Renal cortex interstitium (tissue), 11 donors: ENCODE results near the gene BAHCC1. TPM values are rescaled to one million over a fixed set of nuclear protein-coding genes. Genes with fewer than 3 reads are reported as not detected.

Experiments
- DNase-seq, 11 donors: peaks; one replicate each; pipeline ENCODE4 v3.0.0-alpha.2; 2013; ENCODE audit warnings: low read depth in 9 of 11, low spot score in 4 of 11; ENCODE audit errors: extremely low read depth in 1 of 11
- polyA plus RNA-seq, 3 donors: library from polyadenylated mRNA; unstranded; fragments of 120-200 nt; gene quantifications; one replicate each; pipeline ENCODE4 v1.2.1, GENCODE V29; 2013; ENCODE audit not compliant: insufficient read length in 3 of 3

Gene BAHCC1
- polyA plus RNA-seq, 3 donors: 15.9 to 29.7 (median 29.3) TPM

- DNase-seq: no peak
These were observed 7.3 kb downstream of the BAHCC1 start for GRCh38 chr17:81402530-81402941.

DNA sequence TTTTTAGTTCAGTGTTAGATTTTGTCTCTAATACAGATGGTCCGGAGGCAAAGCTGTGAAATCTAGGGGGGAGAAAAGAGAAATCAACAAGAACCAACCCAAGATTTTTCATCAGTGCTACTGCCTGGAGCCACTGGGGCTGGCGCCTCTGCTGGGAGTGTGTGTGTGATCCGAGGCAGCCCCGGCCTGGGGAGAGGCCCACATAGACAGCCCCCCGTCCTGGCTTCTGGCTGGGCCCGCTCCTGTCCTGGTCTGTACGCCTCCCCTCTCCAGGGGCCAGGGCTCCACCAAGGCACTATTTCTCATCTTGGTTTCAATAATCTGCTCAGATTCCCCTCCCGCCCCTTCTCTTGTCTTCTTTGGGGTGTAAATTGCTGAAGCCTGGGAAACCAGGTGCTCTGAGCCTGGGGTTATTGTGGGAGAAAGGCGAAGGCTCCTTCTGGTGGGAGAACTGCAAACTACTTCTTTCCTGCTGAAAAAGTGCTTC, 7.8 kb downstream of the BAHCC1 start:
- DNase-seq: no peak

DNA sequence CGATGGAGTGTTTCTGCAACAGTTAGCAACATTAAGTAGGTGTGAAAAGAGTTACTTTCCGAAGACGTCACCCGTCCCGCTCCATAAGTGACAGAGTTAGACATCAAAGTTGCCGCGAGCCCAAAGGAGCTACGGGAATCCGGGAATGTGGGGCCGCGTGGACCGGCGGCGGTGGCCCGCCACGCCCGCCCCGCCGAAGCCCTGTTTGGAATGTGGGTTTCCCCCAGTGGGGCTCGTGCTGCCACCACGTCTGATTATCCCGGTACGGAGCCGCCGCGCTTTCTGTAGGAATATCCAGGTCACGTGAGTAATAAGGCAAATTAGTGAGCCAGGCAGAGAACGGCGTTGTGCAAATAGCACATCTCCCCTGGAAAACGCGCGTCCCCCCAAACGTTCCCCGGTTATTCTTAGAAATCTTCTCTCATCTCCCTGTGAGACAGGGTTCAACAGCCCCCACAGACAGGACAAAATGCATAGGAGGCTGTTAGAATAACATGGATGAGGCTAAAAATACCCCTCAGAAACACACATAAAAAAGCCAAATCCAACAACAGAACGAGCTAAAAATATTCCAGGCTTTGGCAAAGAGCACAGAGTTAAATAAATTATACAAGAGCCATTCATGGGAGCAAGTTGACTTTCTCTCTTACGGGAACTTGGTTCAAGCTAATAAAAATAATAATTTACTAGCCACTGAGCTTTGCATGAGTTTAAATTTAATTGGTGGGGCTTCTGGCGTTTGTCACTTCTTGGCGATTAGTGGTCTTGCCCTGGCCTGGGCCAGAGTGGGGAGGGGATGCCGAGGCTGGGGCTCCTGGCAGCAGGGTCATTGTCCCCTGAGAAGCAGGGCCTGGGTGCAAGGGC, 8.6 kb downstream of the BAHCC1 start:
- no peak for DNase-seq

DNA sequence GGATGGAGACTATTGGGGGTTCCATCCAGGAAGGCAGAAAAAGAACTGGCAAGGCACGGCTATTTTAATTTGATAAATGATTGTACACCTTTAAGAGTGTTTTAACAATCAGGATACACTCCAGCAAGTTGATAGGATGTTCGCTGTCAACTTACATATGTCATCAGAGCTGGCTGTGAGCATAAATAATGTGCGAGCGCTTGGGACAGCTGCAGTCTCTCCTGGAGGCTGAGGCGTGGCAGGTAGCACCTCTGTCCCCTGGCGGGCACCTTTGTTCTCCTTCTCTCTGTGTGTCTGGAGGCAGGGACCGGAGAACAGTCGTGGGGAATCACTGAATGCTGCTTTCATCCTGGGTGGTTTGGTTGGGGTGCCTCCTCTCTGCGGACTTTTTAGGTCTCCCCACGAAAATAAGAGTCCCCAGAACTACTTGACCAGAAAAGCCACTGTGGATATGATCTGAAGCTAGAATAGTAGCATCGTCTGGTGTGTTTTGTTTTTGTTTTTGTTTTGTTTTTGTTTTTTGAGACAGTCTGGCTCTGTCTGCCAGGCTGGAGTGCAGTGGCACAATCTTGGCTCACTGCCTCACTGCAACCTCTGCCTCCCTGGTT, 9.4 kb downstream of the BAHCC1 start:
- no peak for DNase-seq

- DNase-seq: no peak
These were observed 10.2 kb downstream of the BAHCC1 start for GRCh38 chr17:81405411-81405872.

- DNase-seq: no peak
These were observed 11.1 kb downstream of the BAHCC1 start for GRCh38 chr17:81406117-81406953.

- no peak for DNase-seq
These were observed 12.8 kb downstream of the BAHCC1 start for GRCh38 chr17:81408049-81408448.

DNA sequence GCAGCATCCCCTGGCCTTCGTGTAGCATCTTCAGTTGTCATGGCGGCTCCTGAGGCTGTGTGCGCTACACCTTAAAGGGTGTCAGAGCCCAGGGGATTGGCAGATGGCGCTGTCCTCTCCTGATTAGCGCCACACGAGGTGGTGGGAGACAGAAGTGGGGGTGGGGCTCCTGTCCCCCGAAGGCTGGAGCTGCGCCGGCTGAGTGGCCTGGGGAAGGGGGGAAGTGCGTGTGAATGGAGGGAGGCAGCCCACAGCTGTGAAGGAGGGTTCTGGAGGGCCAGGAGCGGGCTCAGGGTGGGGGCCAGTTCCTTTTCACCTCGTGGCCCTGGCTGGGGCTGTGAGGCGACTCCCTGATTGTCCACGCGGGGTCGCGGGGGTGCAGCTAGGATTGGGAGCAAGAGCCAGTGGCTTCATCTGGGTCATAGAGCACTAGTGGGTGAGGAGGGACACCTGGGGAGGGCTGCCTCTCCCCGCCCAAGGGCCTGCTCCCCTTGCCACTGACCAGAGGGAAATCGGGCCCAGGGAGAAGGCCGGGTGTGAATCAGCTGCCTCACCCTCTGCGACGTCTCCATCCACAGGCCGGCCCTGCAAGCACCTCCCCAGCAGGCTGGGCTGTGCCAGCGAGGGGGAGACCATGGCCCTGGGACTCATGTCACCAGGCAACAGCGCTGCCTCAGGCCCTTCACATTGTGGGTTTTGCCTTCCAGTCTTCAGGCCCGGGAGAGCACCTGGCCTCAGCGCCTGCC, 14.1 kb downstream of the BAHCC1 start:
- DNase-seq: no peak

GRCh38 chr17:81410852-81411251, 15.6 kb downstream of the BAHCC1 start:
- DNase-seq: no peak

DNA sequence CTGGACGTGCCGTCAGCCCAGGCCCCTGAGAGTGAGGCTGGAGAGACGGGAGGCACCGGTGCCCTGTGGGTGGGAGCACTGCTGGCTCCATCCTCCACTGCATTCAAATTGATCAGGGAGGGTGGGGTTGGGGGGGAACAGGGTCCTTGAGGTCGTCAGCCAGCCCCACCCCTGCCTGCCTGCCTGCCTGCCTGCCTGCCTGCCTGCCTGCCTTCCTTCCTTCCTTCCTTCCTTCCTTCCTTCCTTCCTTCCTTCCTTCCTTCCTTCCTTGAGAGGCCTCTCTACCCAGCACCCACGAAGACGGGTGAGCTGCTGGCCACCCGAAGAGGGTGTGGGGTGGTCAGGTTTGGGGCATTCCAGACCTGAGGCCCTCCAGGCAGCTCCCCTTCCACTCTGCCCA, 16.0 kb downstream of the BAHCC1 start:
- no peak for DNase-seq

DNA sequence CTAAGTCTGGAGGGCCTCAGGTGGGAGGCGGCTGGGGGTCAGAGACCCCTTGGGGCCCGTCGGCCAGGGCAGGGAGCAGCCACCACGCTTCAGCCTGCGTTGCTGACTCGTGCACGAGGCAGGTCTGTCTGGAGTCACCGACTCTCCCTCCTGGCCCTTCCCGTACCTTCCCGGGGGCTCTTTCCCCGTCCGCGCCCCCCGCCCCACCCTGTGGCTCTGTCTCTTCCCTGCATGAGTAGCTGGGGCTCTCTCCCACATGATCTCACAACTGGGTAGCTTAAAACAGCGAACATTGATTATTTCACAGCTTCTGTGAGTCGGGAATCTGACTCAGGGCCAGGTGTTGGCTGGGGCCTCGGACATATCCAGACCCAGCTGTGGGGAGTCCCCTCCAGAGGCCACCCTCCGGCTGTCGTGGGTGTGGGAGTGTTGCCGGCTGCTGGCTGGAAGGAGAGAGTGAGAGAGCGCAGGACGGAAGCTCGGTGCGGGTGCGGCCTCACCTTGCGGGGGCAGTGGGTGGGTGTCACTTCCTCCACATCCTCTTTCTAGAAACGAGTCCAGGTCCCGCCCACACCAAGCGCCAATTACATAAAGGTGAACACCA, 17.3 kb downstream of the BAHCC1 start:
- no peak for DNase-seq

DNA sequence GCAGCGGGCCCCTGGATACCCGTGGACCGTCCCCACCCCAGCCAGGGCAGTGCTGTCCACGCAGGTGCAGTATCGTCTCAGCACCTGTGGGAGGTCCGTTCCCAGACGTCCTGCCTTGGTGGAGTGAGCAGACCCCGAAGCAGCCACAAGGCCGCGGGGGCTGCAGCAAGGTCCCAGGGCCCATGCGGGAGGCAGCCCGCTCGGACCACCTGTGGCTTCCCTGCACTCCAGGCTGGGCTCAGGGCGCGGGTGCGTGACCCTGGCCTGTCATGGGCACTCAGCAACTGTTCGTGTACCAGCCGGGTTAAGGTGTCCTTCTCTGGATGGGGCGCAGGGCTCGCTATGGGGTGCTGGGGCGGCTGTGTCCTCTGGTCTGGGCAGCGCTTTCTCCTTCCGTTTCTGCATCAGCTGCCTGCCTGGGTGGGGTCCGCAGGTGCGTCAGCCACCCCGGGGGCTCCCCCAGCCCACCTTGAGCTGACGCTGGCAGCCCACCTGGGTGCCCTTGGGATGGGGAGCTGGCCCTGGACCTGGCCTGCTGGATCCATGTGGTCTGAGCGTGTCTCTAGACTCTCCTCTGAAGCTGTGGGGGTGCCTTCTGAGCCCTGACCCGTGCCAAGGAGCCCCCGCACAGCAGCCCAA, 18.4 kb downstream of the BAHCC1 start:
- no peak for DNase-seq

GRCh38 chr17:81414756-81415516, 19.7 kb downstream of the BAHCC1 start:
- no peak for DNase-seq

- no peak for DNase-seq
These were observed 20.4 kb downstream of the BAHCC1 start for GRCh38 chr17:81415681-81416080.

DNA sequence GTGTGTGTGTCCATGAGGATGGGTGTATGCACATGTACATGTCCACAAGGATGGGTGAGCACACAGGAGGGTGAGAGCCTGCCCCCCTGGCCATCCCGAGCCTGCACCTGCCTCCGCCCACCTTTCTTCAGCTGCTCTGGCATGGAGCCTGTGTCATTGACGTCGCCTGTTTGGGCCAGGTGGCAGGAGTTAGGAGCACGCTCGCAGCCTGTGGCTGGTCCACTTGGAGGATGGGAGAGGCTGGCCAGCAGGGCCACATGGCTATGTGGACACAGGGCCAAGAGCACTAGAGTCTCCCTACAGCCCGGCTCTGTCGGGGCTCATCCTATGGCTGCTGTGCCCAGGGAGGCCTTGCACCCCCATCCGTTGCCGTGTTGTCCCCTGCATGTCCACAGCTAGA, 21.4 kb downstream of the BAHCC1 start:
- no peak for DNase-seq

DNA sequence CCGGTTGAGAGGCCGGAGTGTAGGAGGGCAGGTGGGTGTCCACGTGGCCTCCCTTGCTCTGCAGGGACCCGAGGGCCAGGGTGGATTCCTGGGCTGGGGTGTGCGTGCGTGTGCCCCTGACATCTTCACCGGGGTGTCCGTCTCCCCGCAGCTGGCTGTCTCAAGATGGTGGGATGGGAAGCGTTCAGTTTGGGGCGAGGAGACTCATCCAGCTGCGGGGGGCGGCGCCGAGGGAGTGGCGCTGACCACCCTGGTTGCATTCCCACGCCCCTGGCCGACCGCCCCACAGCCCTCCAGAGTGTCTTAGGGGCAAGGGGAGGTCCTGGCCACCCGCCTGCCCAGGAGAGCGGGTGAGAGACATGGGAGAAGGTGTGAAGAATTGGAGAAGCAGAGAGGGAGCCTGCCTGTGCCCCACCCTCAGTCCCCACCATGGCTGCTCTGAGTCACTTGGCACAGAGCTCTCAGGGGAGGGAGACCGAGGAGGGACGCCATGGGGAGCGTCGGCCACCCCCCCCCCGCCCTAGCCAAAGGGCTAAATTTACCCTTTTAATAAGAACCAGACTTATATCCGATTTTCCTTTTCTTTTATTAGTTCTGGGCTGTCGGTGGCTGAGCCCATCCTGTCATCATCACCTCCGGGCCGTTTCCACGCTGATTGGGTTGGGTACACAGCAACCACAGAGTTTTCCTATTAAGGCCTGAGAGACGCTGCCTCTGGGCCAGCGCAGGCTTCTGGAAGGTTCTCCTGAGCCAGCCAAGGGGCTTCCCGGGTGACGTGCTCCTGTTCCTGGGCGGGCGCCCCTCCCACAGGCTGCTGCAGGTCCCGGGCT, 22.0 kb downstream of the BAHCC1 start:
- no peak for DNase-seq
